ENCODE data around the gene SBF2. TPM values are rescaled to one million over a fixed set of nuclear protein-coding genes. Genes with fewer than 3 reads are reported as not detected.
A peak's percentile ranks its signal among the peaks of the same experiment; 100 is the strongest.

SBF2 gene
- total RNA-seq, 1 experiment from 2014 or later: 31.3 TPM

DNA sequence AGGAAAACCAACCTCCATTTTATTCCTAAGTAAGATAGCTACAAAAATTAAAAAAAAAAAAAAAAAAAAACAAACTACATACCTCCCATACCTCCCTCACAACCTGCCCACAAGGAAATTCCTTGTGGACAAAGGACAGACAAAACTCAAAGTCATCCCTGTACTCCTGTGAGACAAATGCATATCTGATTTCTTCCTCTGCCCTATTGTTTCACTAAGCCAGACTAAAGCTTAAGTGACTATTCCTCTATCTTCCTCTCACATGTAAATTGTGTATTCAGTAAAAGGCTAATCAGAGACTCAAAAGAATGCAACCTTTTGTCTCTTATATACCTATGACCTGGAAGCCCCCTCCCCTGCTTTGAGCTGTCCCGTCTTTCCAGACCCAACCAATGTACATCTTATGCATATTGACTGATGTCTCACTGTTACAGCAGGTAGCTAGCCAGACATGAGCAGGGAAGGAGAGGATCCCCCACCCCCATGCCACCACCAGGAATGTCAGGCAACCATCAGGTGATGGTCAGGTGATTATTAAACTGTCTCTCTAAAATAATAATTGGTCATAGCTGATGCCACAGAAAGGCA, 289.4 kb downstream of the SBF2 start:
- no peaks in the 10 kb centered on the region for H3K27me3 ChIP-seq (ENCODE audit: low read length)
- H3K36me3 ChIP-seq (ENCODE audit: low read depth, low read length): no peaks in the 10 kb centered on the region
- H3K4me3 ChIP-seq (ENCODE audit: low read length): no peak overlapping the region
- H3K4me2 ChIP-seq (ENCODE audit: low read length): no peak overlapping the region
- H3K9me3 ChIP-seq (ENCODE audit: low read length): no peaks in the 10 kb centered on the region
- H3K9me2 ChIP-seq (replicated peaks; ENCODE audit: low read length): no peaks in the 10 kb centered on the region
- TF ChIP-seq EZH2 (IDR thresholded peaks at IDR 0.05; ENCODE audit: low read length, unreplicated experiment): no peak
- TF ChIP-seq EZH2phosphoT487 (IDR thresholded peaks at IDR 0.05; ENCODE audit: borderline replicate concordance, low read length): no peak
- TF ChIP-seq, protein P1, sequence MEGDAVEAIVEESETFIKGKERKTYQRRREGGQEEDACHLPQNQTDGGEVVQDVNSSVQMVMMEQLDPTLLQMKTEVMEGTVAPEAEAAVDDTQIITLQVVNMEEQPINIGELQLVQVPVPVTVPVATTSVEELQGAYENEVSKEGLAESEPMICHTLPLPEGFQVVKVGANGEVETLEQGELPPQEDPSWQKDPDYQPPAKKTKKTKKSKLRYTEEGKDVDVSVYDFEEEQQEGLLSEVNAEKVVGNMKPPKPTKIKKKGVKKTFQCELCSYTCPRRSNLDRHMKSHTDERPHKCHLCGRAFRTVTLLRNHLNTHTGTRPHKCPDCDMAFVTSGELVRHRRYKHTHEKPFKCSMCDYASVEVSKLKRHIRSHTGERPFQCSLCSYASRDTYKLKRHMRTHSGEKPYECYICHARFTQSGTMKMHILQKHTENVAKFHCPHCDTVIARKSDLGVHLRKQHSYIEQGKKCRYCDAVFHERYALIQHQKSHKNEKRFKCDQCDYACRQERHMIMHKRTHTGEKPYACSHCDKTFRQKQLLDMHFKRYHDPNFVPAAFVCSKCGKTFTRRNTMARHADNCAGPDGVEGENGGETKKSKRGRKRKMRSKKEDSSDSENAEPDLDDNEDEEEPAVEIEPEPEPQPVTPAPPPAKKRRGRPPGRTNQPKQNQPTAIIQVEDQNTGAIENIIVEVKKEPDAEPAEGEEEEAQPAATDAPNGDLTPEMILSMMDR (conservative IDR thresholded peaks at IDR 0.05; ENCODE audit: low read depth, low read length): no peak
- DNase-seq: no peak
- no peak overlapping the region for H3K27ac ChIP-seq (ENCODE audit: low read length)
- POLR2A ChIA-PET (ENCODE audit: unreplicated experiment): interaction anchor here (0.6 kb wide), 1 partner anchor 572 kb away, joined by 5 read pairs; no protein-coding TSS in a partner anchor
- no peak overlapping the region for H3K9ac ChIP-seq (ENCODE audit: low read length)
- no TSS peak for BruUV-seq (replicated peaks)
- ATAC-seq: no peak
- CTCF ChIA-PET: no interaction called here
- H3K79me2 ChIP-seq (ENCODE audit: low read length): no peaks in the 10 kb centered on the region
- no peak overlapping the region for H2AFZ ChIP-seq (ENCODE audit: low read length)
- H4K20me1 ChIP-seq (ENCODE audit: low read length): no peaks in the 10 kb centered on the region
- no peaks in the 10 kb centered on the region for H3F3A ChIP-seq (ENCODE audit: low read length, unreplicated experiment)
- intact Hi-C loops (cut with micrococcal nuclease): loop anchor here (10.0 kb wide), 1 partner anchor 90 kb away; no protein-coding TSS in a partner anchor
- H3K4me1 ChIP-seq (ENCODE audit: insufficient read depth, low read length): peaks cover 5% of the 10 kb centered on the region; the same call in 1 of the 2 replicates

DNA sequence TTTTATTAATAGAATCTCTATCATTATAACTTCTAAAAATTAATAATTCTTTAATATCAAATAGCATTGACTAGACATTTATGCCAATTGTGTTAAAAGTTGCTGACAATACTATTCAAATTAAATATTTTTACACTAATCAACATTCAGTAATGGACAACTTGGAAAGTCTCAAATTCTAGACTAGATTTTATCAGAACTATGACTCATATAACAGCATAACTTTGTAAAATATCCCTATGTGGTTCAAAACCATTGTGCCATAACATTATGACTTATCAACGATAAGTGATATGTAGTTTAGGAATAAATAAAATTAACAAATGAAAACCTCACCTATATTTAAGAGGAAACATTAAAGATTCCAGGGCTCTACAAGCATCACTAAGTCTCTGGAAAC, 291.8 kb downstream of the SBF2 start:
- ATAC-seq (no peak), DNase-seq (peak; percentile 35)
- H3K79me2 ChIP-seq (ENCODE audit: low read length): no peaks in the 10 kb centered on the region
- no peaks in the 10 kb centered on the region for H3K27me3 ChIP-seq (ENCODE audit: low read length)
- BruUV-seq (replicated peaks): no TSS peak
- H3K9me2 ChIP-seq (replicated peaks; ENCODE audit: low read length): no peaks in the 10 kb centered on the region
- TF ChIP-seq, protein P1 (conservative IDR thresholded peaks at IDR 0.05; ENCODE audit: low read depth, low read length): no peak
- intact Hi-C loops (cut with micrococcal nuclease): loop anchor here (10.0 kb wide), 1 partner anchor 93 kb away; no protein-coding TSS in a partner anchor
- POLR2A ChIA-PET (ENCODE audit: unreplicated experiment): no interaction called here
- H3K4me1 ChIP-seq (ENCODE audit: insufficient read depth, low read length): peaks cover 5% of the 10 kb centered on the region; the same call in 1 of the 2 replicates
- no peaks in the 10 kb centered on the region for H4K20me1 ChIP-seq (ENCODE audit: low read length)
- H3F3A ChIP-seq (ENCODE audit: low read length, unreplicated experiment): no peaks in the 10 kb centered on the region
- no peaks in the 10 kb centered on the region for H3K9me3 ChIP-seq (ENCODE audit: low read length)
- CTCF ChIA-PET: no interaction called here
- H3K4me3 ChIP-seq (ENCODE audit: low read length): no peak overlapping the region
- no peak overlapping the region for H3K4me2 ChIP-seq (ENCODE audit: low read length)
- H3K27ac ChIP-seq (ENCODE audit: low read length): no peak overlapping the region
- H3K36me3 ChIP-seq (ENCODE audit: low read depth, low read length): no peaks in the 10 kb centered on the region
- H3K9ac ChIP-seq (ENCODE audit: low read length): no peak overlapping the region
- H2AFZ ChIP-seq (ENCODE audit: low read length): no peak overlapping the region

DNA sequence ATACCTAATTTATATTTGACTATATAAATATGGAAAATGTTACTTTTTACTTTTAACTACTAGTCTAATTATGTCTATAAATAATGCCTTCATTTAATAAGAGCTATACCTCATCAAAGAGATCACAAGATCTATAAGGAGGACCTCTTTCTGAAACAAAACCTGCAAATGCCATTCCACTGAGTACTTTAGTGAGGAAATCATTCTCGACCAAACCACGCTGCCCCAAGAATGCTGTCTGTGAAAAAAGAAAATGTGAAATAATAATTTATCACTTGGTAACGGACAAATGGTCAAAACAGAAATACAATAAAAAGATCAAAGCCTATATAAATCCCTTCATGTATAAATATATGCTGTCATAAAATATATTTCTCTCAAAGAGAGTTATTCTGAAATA, 301.7 kb downstream of the SBF2 start:
- CTCF ChIA-PET: no interaction called here
- no peak overlapping the region for H3K9ac ChIP-seq (ENCODE audit: low read length)
- H3K4me2 ChIP-seq (ENCODE audit: low read length): no peak overlapping the region
- no peak overlapping the region for H3K4me3 ChIP-seq (ENCODE audit: low read length)
- H3K9me2 ChIP-seq (replicated peaks; ENCODE audit: low read length): no peaks in the 10 kb centered on the region
- H4K20me1 ChIP-seq (ENCODE audit: low read length): no peaks in the 10 kb centered on the region
- intact Hi-C loops (cut with micrococcal nuclease): loop anchor here (10.0 kb wide), 1 partner anchor 172 kb away; no protein-coding TSS in a partner anchor
- H3K79me2 ChIP-seq (ENCODE audit: low read length): no peaks in the 10 kb centered on the region
- H2AFZ ChIP-seq (ENCODE audit: low read length): no peak overlapping the region
- peaks cover 9% of the 10 kb centered on the region for H3F3A ChIP-seq (ENCODE audit: low read length, unreplicated experiment)
- no peak overlapping the region for H3K27ac ChIP-seq (ENCODE audit: low read length)
- DNase-seq (no peak), ATAC-seq (no peak)
- TF ChIP-seq, protein P1 (conservative IDR thresholded peaks at IDR 0.05; ENCODE audit: low read depth, low read length): no peak
- TF ChIP-seq EZH2phosphoT487 (IDR thresholded peaks at IDR 0.05; ENCODE audit: borderline replicate concordance, low read length) (no peak), EZH2 (IDR thresholded peaks at IDR 0.05; ENCODE audit: low read length, unreplicated experiment) (no peak)
- no peaks in the 10 kb centered on the region for H3K27me3 ChIP-seq (ENCODE audit: low read length)
- POLR2A ChIA-PET (ENCODE audit: unreplicated experiment): no interaction called here
- no peaks in the 10 kb centered on the region for H3K9me3 ChIP-seq (ENCODE audit: low read length)
- peaks cover 14% of the 10 kb centered on the region for H3K4me1 ChIP-seq (ENCODE audit: insufficient read depth, low read length)
- H3K36me3 ChIP-seq (ENCODE audit: low read depth, low read length): 0 out of 2 replicates have a peak, but pooled peaks cover 3% of the 10 kb centered on the region
- no TSS peak for BruUV-seq (replicated peaks)
